CD1c-positive myeloid dendritic cell (primary cell): ENCODE measurements around the gene PRICKLE3.

ENCODE experiments used
- DNase-seq: peaks from one replicate; pipeline ENCODE4 v3.0.0-alpha.2; 2016; ENCODE audit errors: extremely low spot score

Gene PRICKLE3

DNA sequence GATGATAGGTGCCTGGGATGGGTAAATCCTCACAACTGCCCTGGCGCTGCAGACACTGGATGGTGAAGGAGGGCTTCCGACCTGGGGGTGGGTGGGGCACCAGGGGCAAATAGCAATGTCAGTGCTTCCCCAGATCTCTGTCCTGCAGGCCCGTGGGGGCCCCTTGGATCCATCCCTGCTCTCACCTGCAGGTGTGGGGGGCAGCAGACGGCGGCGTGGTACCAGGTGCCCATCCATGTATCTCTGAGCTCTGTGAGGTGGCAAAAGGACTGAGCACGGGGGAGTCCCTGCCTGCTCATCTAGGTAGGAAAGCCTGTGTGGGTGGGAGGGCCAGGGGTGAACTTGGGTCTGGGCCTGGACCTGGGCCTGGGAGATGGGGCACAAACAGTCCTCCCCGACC is 20.4 kb upstream of the PRICKLE3 start:
- no peak for DNase-seq

DNA sequence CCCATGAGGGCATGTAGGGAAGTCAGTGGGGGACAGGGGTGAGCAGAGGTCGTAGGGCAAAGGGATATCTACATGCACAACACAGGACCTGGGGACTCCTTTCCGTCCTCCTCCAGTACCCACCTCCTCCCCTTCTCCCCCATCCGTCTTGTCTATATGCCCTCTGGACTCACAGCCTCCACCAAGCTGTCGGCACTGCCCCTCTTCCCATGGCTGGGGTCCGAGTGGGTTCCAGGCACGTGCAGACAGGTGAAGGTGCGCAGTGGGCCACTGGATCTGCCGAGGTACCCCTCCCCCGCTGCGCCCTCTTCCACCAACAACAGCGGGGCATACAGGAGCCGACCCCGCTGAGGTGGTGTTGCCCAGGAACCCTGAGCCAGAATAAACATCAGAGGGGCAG is 19.3 kb upstream of the PRICKLE3 start:
- no peak for DNase-seq

- no peak for DNase-seq
Measured at GRCh38 chrX:49204709-49205108, 18.5 kb upstream of the PRICKLE3 start.

GRCh38 chrX:49204017-49204416 is 17.8 kb upstream of the PRICKLE3 start:
- no peak for DNase-seq

DNA sequence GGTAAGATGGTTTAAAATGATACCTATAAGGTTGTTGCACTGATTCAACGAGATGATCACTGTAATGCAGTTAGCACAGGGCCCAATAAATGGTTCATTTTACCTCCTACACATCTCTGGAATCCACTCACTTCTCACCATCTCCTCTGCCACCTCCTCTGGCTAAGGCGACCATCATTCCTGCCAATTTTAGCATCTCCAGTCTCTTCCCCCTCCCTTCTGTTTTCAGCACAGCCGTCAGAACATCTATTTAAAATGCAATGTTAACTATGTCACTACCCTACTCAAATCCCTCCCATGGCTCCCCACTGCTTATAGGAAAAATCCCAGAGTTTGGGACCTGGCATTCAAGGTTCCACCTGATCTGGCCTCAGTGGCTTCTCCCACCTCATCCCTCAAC is 17.4 kb upstream of the PRICKLE3 start:
- DNase-seq: no peak

DNA sequence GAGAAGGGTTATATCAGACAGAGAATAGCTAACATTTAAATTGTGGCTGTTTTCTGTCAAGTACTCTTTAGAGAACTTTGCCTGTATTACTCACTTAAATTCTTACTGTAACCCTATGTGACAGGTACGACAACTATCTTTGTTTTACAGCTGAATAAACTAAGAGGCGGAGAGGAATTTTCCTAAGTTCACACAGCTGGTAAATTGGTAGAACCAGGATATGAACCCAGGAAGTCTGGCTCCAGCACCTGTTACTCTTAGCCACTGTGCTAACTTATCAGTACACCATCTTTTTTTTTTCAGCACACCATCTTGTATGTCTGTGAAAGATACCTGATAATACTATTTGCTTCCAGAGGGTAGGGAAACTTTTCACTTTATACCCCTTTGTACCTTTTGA is 15.8 kb upstream of the PRICKLE3 start:
- no peak for DNase-seq

- peak; percentile 88 for DNase-seq
Measured at GRCh38 chrX:49199906-49200771, 14.0 kb upstream of the PRICKLE3 start, which contains the start of gene SYP. TSS of gene SYP (minus strand) at chrX:49200193. CDS start at chrX:49200186, 7 bp downstream.

- DNase-seq: no peak
Measured at GRCh38 chrX:49199315-49199595, 13.1 kb upstream of the PRICKLE3 start.

GRCh38 chrX:49198540-49199314 is 12.6 kb upstream of the PRICKLE3 start:
- DNase-seq: no peak

DNA sequence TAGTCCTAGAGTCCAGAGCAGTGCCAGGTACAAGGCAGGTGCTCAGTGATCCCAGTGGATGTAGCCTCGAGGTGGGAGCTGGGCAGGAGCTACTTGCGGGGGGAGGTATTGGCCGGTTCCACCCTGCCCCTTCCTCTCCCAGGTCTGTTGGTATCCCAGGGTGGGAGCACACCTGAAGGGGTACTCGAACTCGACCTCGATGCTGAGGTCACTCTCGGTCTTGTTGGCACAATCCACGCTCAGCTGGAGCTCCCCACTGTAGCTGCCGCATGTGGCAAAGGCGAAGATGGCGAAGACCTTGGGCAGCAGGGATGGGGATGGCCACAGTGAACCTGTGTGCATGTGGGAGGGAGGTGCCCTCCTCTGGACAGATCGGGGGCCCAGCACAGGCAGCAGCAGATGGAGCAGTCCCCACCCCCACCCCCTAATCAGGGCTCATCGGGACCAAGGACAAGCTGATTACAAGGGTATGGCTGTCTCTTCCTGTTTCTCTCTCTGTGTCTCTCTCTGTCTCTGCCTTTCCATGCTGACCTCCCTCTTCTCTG is 11.4 kb upstream of the PRICKLE3 start:
- DNase-seq: no peak

GRCh38 chrX:49193542-49193964 is 7.4 kb upstream of the PRICKLE3 start:
- DNase-seq: no peak

DNA sequence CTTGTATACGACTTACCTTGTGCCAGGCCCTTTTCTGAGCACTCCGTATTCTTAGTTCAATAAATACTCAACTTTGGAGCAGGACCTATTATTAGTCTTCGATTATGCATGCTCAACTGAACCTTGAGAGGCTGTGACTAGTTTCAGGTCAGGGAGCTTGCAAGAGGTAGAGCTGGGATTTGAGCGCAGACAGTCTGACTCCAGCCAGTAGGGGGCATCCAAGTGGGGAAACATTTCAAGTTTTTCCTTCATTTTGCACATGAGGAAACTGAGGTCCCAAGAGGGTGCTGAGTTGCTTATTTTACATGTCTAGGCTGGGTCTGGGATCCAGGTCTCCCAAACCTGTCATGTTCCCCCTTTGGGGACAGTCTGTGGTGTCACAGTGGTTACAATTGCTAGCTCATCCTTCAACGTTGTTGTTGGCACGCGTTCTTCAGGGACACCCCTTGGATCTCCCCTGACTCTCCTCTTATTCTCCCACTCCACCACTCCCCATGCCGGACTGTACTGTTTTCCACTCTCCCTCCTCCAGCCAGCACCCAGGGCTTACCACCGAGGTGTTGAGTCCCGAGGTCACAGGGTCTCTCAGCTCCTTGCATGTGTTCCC is 6.7 kb upstream of the PRICKLE3 start:
- peak; percentile 35 for DNase-seq

DNA sequence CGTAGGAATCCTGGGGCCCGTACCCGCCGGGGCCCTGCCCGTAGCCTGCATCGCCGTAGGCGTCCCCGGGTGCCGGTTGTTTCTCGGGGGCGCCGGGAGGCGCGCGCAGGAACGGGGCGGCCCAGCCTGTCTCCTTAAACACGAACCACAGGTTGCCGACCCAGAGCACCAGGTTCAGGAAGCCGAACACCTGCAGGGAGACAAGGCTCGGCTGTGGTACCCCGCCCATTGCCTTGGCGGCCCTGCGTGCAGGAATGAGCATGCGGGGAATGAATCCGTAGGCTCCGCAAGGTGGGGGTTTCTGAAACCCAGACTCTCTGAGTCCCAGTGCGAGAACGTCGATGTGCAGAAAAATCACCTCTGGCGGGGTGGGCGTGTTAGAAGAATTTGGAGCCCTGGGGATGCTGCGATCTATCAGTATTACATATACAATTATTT is 5.4 kb upstream of the PRICKLE3 start:
- no peak for DNase-seq

DNA sequence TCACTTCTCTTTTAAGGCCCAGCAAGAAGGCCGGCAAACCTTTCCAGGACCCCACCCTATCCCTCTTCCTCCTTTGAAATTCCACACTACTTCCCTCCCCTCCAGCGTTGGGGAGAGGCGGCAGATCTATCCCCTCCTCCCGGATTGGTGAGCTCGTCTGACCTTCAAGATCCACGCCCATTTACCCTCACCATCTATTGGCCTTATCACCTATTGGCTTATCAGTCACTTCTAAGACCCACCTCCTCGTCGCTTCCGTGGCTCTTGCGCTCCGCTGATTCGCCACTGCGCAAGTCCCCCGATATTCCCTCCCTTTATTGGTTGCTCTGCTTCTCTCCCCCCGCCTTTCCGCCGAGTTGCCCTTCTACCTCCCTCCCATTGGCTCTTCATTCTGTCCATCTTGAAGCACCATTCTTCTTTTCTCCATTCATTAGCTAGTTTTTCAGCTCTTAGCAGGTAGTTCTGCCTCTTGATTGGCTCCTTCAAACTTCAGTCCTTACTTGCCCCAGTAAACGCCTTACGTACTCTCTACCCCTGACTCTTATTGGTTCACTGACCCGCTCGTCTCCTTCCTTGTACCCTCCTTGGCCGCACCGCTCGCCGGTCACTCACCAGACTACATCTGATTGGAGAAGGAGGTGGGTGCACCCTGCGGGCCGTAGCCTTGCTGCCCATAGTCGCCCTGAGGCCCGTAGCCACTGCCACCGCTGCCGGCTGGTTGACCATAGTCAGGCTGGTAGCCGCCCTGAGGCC is 4.8 kb upstream of the PRICKLE3 start:
- peak; percentile 94 for DNase-seq

- no peak for DNase-seq
Measured at GRCh38 chrX:49189606-49190005, 3.4 kb upstream of the PRICKLE3 start.

GRCh38 chrX:49188468-49189076 is 2.4 kb upstream of the PRICKLE3 start:
- DNase-seq: no peak

DNA sequence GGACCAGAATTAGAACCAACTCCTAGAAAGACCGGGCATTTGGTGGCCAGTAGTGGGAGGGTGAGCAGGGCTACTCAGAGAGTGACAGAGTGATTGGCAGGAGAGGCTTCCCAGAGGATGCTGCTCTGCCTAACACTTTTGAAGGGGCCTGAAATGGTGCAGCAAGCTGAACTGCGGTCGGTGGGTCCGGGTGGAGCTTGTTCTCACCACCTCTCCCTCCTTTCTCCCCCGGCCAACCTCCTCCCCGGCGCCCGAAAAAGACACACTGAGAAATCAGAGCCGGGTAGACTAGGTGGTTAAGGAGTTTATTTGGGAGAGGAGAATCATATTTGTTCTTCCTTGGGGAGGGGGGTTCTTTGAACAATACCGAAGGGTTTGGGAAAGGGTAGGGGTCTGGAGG is 1.4 kb upstream of the PRICKLE3 start:
- no peak for DNase-seq

GRCh38 chrX:49187028-49187394 is 838 bp upstream of the PRICKLE3 start:
- DNase-seq: no peak

DNA sequence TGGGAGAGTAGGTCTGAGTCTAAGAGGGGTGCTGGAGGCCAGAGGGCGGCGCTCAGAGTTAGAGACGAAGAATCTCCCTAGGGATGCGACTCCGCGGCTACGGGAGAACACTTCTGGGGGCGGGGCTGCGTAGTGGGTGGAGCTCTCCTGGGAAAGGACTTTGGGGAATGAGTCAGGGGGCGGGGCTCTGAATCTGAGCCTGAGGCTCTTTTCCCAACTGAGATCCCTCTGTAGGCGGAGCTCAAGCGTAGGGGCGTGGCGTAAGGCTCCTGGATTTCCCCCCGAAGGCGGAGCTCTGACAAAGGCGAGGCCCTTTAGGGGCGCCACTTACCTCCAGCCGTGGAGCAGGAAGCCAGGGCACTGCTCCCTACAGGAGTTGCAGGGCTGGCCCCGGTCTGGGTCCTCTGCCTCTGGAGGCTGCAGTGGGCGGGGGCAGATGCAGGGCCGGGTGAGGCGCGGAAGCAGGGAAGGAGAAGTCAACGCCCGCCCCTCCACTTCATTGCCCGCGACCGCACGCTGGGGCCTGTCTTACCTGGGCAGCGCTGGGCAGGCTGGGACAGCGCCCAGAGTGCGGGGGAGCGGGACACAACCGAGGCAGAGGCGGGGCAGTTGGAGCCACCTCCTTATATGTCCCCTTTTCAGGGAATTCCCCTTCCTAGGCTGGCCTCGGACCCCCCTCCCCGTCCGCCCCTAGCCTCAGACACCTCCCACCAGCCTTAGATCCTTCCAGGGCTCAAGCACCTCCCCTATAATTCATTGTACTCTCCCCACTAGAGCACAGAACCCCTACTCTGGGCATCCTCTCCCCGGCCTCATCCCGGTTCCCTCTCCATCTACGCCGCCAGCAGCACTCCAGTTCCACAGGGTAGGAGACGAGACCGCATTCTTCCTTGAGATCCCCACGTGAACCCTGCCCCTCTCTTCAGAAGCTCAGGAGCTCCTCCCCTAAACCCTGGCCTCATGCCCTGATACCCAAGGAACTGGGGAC is 1.6 kb downstream of the PRICKLE3 start:
- DNase-seq: peak; percentile 59

DNA sequence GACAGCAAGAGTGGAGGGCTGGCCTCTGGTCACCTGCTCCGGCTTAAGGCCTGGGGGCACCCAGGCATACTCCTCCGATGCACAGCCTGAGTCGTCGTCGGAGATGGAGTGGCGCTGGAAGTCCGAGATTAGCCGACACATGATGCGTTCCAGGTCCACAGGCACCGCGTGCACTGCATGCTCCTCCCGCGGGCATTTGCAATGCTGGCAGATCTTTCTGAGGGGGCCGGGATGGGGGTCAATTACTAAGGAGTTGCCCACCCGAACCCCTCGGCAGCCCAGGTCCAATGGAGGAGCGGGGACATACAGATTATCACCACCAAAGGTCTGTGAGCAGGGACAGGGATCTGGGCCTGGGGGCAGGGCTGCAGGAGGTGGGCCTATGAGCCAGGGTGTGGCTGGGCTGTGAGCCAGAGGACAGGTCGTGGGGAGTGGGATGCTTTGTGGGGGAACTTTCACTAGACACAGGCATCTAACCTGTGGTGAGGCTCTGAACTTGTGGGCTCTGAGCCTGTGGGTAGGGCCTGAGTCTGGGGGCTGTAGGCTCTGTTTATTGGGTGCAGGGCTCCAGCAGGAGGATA is 2.4 kb downstream of the PRICKLE3 start:
- no peak for DNase-seq
